ENCODE data around the gene CTDSPL.

DNA sequence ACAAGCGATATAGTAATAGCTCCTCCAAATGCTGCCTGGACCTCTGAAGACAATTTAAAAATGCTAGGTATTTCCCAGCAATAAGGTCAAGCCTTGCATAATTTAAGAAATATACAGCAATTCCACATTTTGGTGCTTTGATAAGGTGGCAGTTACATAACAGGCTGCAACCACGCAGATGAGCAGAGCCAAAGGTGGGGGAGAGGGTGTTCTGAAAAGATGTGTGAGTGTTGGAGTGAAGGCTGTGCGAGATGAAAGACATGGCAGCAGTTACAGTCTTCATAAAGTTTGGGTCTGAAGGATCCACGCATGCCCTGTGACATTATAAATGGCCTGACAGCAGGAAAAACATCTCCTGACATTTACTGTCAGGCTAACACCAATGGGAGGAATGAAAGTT, 26.1 kb downstream of the CTDSPL start:
- TF ChIP-seq CTCF (IDR thresholded peaks at IDR 0.05) (no peak), POLR2A (IDR thresholded peaks at IDR 0.05) (no peak)
